ENCODE results near the gene HSPBAP1.

HSPBAP1 gene

GRCh38 chr3:122793568-122794416 is at the start of gene HSPBAP1:
HSPBAP1 (minus strand) TSS chr3:122793831; CDS start chr3:122793680, 151 bp downstream.
- TF ChIP-seq GATA2 (IDR thresholded peaks at IDR 0.05; ENCODE audit: low read depth, low read length) (no peak), GATA3 (IDR thresholded peaks at IDR 0.05; ENCODE audit: low read depth, low read length) (no peak)

- no peak for TF ChIP-seq GATA2 (IDR thresholded peaks at IDR 0.05; ENCODE audit: low read depth, low read length)
- TF ChIP-seq GATA3 (IDR thresholded peaks at IDR 0.05; ENCODE audit: low read depth, low read length) = no peak
Measured at GRCh38 chr3:122835590-122835989, 42.0 kb upstream of the HSPBAP1 start.

- TF ChIP-seq GATA3 (IDR thresholded peaks at IDR 0.05; ENCODE audit: low read depth, low read length) = no peak
- TF ChIP-seq GATA2 (IDR thresholded peaks at IDR 0.05; ENCODE audit: low read depth, low read length) = no peak
Measured at GRCh38 chr3:122828281-122828680, 34.6 kb upstream of the HSPBAP1 start.

GRCh38 chr3:122826278-122826677 is 32.6 kb upstream of the HSPBAP1 start:
- no peak for TF ChIP-seq GATA2 (IDR thresholded peaks at IDR 0.05; ENCODE audit: low read depth, low read length)
- TF ChIP-seq GATA3 (IDR thresholded peaks at IDR 0.05; ENCODE audit: low read depth, low read length) = no peak

- TF ChIP-seq GATA2 (IDR thresholded peaks at IDR 0.05; ENCODE audit: low read depth, low read length) = no peak
- no peak for TF ChIP-seq GATA3 (IDR thresholded peaks at IDR 0.05; ENCODE audit: low read depth, low read length)
Measured at GRCh38 chr3:122825460-122825859, 31.8 kb upstream of the HSPBAP1 start.

GRCh38 chr3:122824465-122825381 is 31.1 kb upstream of the HSPBAP1 start:
- no peak for TF ChIP-seq GATA2 (IDR thresholded peaks at IDR 0.05; ENCODE audit: low read depth, low read length)
- no peak for TF ChIP-seq GATA3 (IDR thresholded peaks at IDR 0.05; ENCODE audit: low read depth, low read length)

- TF ChIP-seq GATA3 (IDR thresholded peaks at IDR 0.05; ENCODE audit: low read depth, low read length) (no peak), GATA2 (IDR thresholded peaks at IDR 0.05; ENCODE audit: low read depth, low read length) (no peak)
Measured at GRCh38 chr3:122816587-122816986, 23.0 kb upstream of the HSPBAP1 start.

- TF ChIP-seq GATA3 (IDR thresholded peaks at IDR 0.05; ENCODE audit: low read depth, low read length) (no peak), GATA2 (IDR thresholded peaks at IDR 0.05; ENCODE audit: low read depth, low read length) (no peak)
Measured at GRCh38 chr3:122810734-122811133, 17.1 kb upstream of the HSPBAP1 start.

- TF ChIP-seq GATA2 (IDR thresholded peaks at IDR 0.05; ENCODE audit: low read depth, low read length) (no peak), GATA3 (IDR thresholded peaks at IDR 0.05; ENCODE audit: low read depth, low read length) (no peak)
Measured at GRCh38 chr3:122803977-122804376, 10.3 kb upstream of the HSPBAP1 start.

GRCh38 chr3:122802323-122802722 is 8.7 kb upstream of the HSPBAP1 start:
- TF ChIP-seq GATA2 (IDR thresholded peaks at IDR 0.05; ENCODE audit: low read depth, low read length) = no peak
- TF ChIP-seq GATA3 (IDR thresholded peaks at IDR 0.05; ENCODE audit: low read depth, low read length) = no peak

- TF ChIP-seq GATA2 (IDR thresholded peaks at IDR 0.05; ENCODE audit: low read depth, low read length) = no peak
- no peak for TF ChIP-seq GATA3 (IDR thresholded peaks at IDR 0.05; ENCODE audit: low read depth, low read length)
Measured at GRCh38 chr3:122800706-122801237, 7.1 kb upstream of the HSPBAP1 start.

- TF ChIP-seq GATA3 (IDR thresholded peaks at IDR 0.05; ENCODE audit: low read depth, low read length) (no peak), GATA2 (IDR thresholded peaks at IDR 0.05; ENCODE audit: low read depth, low read length) (no peak)
Measured at GRCh38 chr3:122800031-122800430, 6.4 kb upstream of the HSPBAP1 start.

- TF ChIP-seq GATA3 (IDR thresholded peaks at IDR 0.05; ENCODE audit: low read depth, low read length) = no peak
- TF ChIP-seq GATA2 (IDR thresholded peaks at IDR 0.05; ENCODE audit: low read depth, low read length) = no peak
Measured at GRCh38 chr3:122799322-122799721, 5.7 kb upstream of the HSPBAP1 start.

GRCh38 chr3:122797291-122797690 is 3.7 kb upstream of the HSPBAP1 start:
- no peak for TF ChIP-seq GATA2 (IDR thresholded peaks at IDR 0.05; ENCODE audit: low read depth, low read length)
- no peak for TF ChIP-seq GATA3 (IDR thresholded peaks at IDR 0.05; ENCODE audit: low read depth, low read length)
